ENCODE data around the gene ADARB2.
"Not testable (repeated sequence)": the region's sequence is repeated elsewhere in the genome, so short reads cannot be mapped to it uniquely, and the experiment has no call there.

The ADARB2 gene

GRCh38 chr10:1546431-1547110 is 190.8 kb downstream of the ADARB2 start:
- DNase-seq (ENCODE audit: low read depth), result no peak

DNA sequence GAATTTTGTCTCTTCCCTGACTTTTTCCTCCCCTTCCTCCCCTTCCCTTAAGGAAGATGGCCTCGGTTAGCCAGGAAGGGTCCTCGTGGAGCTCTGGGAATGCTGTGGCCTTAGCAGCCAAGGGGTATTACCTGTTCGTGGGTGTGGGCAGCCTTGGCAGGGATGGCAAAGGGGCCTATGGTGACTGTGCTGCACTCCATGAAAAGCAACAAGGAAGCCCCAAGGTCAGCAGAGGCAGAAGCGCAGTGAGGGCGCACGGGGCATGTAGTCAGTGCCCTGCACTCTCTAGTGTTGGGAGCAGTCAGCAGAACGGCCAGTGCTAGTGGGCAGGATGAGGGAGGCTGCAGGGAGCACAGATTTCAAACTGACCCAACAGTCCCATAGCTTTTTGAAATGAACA is 191.8 kb downstream of the ADARB2 start:
- no peak for DNase-seq (ENCODE audit: low read depth)

- no peak for DNase-seq (ENCODE audit: low read depth)
Measured at GRCh38 chr10:1544929-1545328, 192.4 kb downstream of the ADARB2 start.

- no peak for DNase-seq (ENCODE audit: low read depth)
Measured at GRCh38 chr10:1544209-1544673, 193.1 kb downstream of the ADARB2 start.

GRCh38 chr10:1543596-1543995 is 193.7 kb downstream of the ADARB2 start:
- DNase-seq (ENCODE audit: low read depth), result no peak

DNA sequence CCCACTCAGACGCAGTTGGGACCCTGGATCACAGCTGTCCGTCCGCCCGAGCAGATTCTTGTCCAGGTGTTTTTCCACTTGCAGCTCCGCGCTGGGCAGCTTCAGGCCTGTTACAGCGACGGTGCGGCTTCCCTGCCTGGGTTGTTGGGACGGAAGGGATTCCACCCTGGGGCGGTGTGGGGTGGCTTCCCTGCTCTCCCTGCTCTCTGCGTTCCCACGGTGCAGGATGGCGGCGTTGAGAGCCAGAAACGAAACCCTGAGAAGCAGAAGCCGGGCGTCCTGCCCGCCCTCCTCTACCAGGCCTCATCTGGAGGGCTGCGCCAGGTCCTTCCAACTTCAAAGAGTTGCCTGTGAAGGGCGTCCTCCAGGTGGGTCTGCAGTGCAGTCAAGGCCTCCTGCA is 194.4 kb downstream of the ADARB2 start:
- no peak for DNase-seq (ENCODE audit: low read depth)

- DNase-seq (ENCODE audit: low read depth), result no peak
Measured at GRCh38 chr10:1540144-1540543, 197.2 kb downstream of the ADARB2 start.

GRCh38 chr10:1539216-1539615 is 198.1 kb downstream of the ADARB2 start:
- DNase-seq (ENCODE audit: low read depth), result no peak

GRCh38 chr10:1538531-1539061 is 198.7 kb downstream of the ADARB2 start:
- DNase-seq (ENCODE audit: low read depth), result no peak

DNA sequence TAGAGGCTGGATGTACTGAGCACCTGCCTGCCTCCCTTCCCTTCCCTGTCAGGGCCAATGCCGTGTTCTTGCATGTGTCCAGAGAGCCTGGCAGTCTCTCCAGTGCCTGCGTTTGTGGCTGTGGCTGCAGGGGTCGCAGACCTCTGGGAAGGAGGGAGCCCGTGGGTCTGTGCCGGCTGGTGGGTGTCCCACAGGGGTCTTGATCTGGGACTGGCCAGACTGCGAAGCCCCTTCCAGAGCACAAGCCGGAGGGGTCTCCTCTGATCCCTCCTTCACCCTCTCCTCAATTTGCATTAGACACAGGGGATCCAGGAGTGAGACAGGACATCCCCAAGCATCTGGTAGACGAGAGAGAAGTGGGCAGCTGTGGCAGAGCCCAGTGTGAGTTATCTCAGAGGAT is 199.2 kb downstream of the ADARB2 start:
- DNase-seq (ENCODE audit: low read depth), result no peak

DNA sequence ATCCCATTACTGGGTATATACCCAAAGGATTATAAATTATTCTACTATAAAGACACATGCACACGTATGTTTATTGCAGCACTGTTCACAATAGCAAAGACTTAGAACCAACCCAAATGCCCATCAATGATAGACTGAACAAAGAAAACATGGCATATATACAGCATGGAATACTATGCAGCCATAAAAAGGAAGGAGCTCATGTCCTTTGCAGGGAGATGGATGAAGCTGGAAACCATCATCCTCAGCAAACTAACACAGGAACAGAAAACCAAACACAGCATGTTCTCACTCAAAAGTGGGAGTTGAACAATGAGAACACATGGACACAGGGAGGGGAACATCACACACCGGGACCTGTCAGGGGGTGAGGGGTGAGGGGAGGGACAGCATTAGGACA is 199.9 kb downstream of the ADARB2 start:
- DNase-seq (ENCODE audit: low read depth), result not testable (repeated sequence)

- DNase-seq (ENCODE audit: low read depth), result no peak
Measured at GRCh38 chr10:1536341-1536740, 201.0 kb downstream of the ADARB2 start.

DNA sequence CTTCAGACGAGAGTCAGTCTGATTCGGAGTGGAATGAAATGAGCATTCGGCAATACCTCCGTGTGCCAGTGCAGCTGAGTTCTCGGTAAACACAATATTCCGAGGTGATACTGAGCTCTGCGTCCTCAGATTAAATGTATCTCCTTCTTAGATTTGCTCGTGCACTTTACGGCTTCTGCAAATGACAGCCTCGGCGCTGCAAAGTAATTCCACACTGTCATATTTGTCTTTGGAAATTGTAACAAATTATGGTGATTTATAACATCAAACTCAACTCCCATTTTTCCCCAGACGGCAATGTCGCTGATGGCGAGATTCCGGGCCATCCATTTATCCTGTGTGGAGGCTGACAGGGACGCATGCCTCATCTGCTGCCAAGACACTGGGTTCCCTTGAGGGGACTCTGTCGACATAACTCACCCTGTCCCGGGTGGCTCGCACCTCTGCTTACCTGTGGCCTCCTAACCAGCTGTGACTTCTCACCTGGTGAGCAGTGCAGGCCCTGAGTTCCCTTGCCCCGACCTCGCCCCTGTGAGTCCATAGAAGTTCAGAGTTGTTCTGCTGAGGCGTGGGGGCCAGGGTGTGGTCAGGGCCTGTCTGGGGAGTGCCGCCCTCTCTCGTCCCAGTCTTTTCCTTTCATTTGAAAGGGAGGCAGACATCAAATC is 201.9 kb downstream of the ADARB2 start:
- DNase-seq (ENCODE audit: low read depth), result no peak

- no peak for DNase-seq (ENCODE audit: low read depth)
Measured at GRCh38 chr10:1534820-1535219, 202.5 kb downstream of the ADARB2 start.

- no peak for DNase-seq (ENCODE audit: low read depth)
Measured at GRCh38 chr10:1532636-1533035, 204.7 kb downstream of the ADARB2 start.

DNA sequence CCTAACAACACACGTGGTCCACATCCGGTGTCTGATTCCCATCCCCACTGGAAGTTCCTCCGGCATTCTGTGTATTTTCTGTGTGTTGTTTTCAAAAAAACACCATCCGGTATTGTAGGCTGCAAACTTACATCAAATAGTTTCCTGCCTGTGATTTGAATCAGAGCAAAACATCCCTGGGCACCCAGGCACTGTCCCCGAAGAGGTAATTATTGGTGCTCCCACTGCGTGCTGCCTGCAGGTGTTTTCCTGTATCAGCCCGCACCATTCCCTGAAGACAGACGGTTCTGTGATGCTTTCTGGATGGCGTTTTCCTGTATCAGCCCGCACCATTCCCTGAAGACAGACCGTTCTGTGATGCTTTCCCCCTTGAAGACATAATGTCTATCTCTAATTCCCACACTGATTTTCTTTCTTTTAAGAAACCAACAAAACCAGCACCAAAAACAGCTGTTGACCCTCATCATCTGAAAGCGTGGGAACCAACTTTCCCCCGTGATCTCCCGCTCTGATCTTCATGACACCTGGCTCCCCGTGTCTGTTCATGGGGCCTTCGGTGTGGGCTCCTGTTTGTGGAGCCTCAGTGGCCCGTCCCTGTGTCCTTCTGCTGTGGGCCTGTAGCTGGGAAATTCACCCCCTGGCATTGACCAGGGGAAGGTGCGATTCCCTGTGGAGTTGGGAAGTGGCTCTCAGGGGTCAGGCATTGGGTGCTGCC is 205.3 kb downstream of the ADARB2 start:
- no peak for DNase-seq (ENCODE audit: low read depth)

DNA sequence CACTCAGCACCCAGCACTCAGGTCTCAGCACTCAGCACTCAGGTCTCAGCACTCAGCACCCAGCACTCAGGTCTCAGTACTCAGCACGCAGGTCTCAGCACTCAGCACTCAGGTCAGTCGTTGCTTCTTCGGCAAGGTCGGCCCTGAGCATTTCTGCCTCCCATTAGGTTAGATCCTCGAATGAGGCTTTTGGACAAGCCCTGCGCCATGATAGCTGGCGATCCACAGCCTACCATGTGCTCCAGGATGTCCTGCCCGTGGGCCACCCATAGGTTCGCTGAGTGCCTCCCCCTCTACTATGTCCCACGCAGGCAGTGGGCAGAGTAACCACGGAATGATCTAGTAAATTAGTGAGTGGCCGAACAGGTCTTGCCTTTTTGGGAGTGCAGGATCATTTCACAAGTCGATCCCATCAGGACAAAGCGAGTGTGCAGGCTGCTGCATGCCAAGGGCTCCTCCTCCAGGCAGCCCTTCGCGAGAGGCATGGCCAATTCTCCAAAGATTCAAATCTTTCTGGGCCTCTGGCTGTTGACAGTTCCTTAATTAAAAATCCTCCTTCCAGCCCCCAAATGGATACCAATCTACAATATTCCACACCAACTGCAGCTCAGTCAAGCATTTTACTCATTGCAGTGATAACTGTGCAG is 206.3 kb downstream of the ADARB2 start:
- no peak for DNase-seq (ENCODE audit: low read depth)

GRCh38 chr10:1529806-1530413 is 207.4 kb downstream of the ADARB2 start:
- DNase-seq (ENCODE audit: low read depth), result no peak

GRCh38 chr10:1527951-1528350 is 209.4 kb downstream of the ADARB2 start:
- DNase-seq (ENCODE audit: low read depth), result no peak

DNA sequence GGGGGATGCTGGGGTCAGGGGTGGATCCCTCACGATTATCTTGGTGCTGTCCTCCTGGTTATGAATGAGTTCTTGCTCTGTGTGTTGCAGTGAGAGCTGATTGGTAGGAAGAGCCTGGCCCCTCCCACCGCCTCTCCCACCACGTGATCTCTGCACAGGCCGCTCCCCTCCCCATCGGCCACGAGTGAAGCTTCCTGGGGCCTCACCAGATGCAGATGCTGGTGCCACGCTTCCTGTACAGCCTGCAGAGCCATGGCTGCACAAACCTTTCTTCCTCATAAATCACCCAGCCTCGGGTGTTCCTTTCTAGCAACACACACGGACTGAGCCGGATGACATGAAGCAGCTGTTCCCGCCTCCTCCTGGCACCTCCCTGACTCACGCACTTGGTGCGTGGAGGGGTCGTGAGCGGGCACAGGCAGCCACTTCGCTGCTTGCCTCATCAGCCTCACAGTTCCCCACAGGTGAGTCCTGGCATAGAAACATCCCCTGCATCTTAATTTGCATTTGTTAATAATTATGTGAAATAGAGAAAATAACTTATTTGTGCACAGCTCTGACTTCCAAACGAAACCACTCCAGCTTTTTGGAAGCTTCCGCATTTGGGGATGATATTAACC is 210.8 kb downstream of the ADARB2 start:
- no peak for DNase-seq (ENCODE audit: low read depth)

DNA sequence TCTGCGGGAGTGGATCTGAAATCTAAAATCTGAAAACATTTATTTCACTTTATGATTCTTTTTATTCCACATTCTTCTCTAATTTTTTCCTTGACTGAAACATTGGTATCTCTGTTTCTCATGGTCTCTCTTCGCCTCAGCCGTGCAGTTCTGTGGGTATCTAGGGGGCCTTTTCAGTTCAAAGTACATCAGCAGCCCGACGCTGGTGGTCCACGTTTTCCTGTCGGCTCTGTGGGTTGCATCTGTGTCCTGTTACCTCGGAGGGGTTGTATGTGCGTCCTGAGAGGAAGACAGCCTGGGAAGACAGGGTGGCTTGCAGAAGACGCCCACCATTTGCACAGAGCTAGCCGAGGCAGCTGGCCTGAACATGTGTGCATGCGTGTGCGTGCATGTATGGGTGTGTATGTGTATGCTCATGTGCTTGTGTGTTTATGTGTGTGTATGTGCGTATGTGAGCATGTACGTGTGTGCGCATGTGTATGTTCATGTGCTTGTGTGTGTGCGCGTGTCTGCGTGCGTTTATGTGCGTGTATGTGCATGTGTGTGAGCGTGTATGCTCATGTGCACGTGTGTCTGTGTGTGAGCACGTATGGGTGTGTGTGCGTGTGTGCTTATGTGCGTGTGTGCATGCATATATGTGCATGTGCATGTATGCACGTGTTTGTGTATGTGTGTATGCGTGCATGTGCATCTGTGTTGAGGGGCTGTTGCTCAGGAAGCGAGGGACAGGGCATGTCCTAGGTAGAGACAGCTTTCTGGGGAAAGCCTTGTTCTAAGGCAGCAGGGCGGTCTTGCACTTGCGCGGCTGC is 211.8 kb downstream of the ADARB2 start:
- DNase-seq (ENCODE audit: low read depth), result no peak

Data from HS-5 (cell line).